K562 (cell line): ENCODE data around the gene ZNF554. TPM values are rescaled to one million over a fixed set of nuclear protein-coding genes. Genes with fewer than 3 reads are reported as not detected.

Source experiments
- AFF1 ChIP-seq, 2 experiments: fragments of 450-650 bp; IDR thresholded peaks; 2 replicates each; pipeline ENCODE4 v1.6.1; 2018; ENCODE audit warnings: mild to moderate bottlenecking in 2 of 2, low read depth in 1 of 2; ENCODE audit not compliant: partially characterized antibody in 2 of 2
- DACH1 ChIP-seq: fragments of 450-650 bp; IDR thresholded peaks from 2 replicates; pipeline ENCODE4 v1.6.1; 2018; ENCODE audit not compliant: partially characterized antibody
- EGR1 ChIP-seq: fragments of 450-650 bp; conservative IDR thresholded peaks from 2 replicates; pipeline ENCODE4 v1.6.1; 2017; ENCODE audit warnings: mild to moderate bottlenecking
- ELF1 ChIP-seq: fragments of 200-800 bp; sonication (Bioruptor generic); IDR thresholded peaks from 2 replicates; pipeline ENCODE4 v1.6.1; 2016; ENCODE audit warnings: missing genetic modification characterization, missing compliant biosample characterization
- FOXA1 ChIP-seq: fragments of 450-650 bp; IDR thresholded peaks from 2 replicates; pipeline ENCODE4 v1.6.1; 2016; ENCODE audit warnings: mild to moderate bottlenecking, borderline replicate concordance
- GTF2F1 ChIP-seq: IDR thresholded peaks from 2 replicates; pipeline ENCODE4 v1.6.1; 2011; ENCODE audit warnings: low read depth, low read length, improper control_type of control experiment
- HNRNPUL1 ChIP-seq: fragments of 200-400 bp; formaldehyde crosslinking; IDR thresholded peaks from 2 replicates; pipeline ENCODE4 v1.6.1; 2017; ENCODE audit warnings: low read length
- ILF3 ChIP-seq: fragments of 450-650 bp; IDR thresholded peaks from 2 replicates; pipeline ENCODE4 v1.6.1; 2018; ENCODE audit warnings: antibody characterized with exemption, mild to moderate bottlenecking, moderate library complexity, borderline replicate concordance
- JUN ChIP-seq, 2 experiments: sonication (generic) in 1 of 2; formaldehyde crosslinking in 1 of 2; IDR thresholded peaks; 2 replicates each; pipeline versions ENCODE4 v1.6.1 to v1.8.0; 2012 to 2022; ENCODE audit warnings: borderline replicate concordance in 2 of 2, mild to moderate bottlenecking in 2 of 2, improper control_type of control experiment in 1 of 2, low read depth in 1 of 2, low read length in 1 of 2, missing genetic modification reagents in 1 of 2
- L3MBTL2 ChIP-seq: fragments of 450-650 bp; IDR thresholded peaks from 2 replicates; pipeline ENCODE4 v1.6.1; 2016; ENCODE audit warnings: mild to moderate bottlenecking, moderate library complexity
- MEF2D ChIP-seq: conservative IDR thresholded peaks from 2 replicates; pipeline ENCODE4 v1.6.1; 2016; ENCODE audit warnings: low read depth, missing genetic modification characterization, missing compliant biosample characterization
- MEIS2 ChIP-seq: fragments of 450-650 bp; IDR thresholded peaks from 2 replicates; pipeline ENCODE4 v1.6.1; 2014; ENCODE audit warnings: mild to moderate bottlenecking; ENCODE audit not compliant: partially characterized antibody
- MTA3 ChIP-seq: fragments of 450-650 bp; formaldehyde crosslinking; IDR thresholded peaks from 2 replicates; pipeline ENCODE4 v1.6.1; 2017; ENCODE audit warnings: mild to moderate bottlenecking, borderline replicate concordance
- NBN ChIP-seq: fragments of 450-650 bp; IDR thresholded peaks from 2 replicates; pipeline ENCODE4 v1.6.1; 2016; ENCODE audit warnings: low read depth, mild to moderate bottlenecking
- SUPT5H ChIP-seq: fragments of 450-650 bp; IDR thresholded peaks from 2 replicates; pipeline ENCODE4 v1.6.1; 2016
- TAF1 ChIP-seq: IDR thresholded peaks from 2 replicates; pipeline ENCODE4 v1.6.1; 2011; ENCODE audit warnings: mild to moderate bottlenecking, low read length, moderate library complexity; ENCODE audit not compliant: insufficient read depth, control insufficient read depth, severe bottlenecking; ENCODE audit errors: extremely low read depth
- ZFPM2 ChIP-seq: fragments of 250-450 bp; sonication (Bioruptor Pico); IDR thresholded peaks from 2 replicates; pipeline ENCODE4 v1.5.1; 2022; ENCODE audit warnings: mild to moderate bottlenecking
- ZNF589 ChIP-seq: fragments of 200-800 bp; sonication (Bioruptor generic); IDR thresholded peaks from 2 replicates; pipeline ENCODE4 v1.6.1; 2016; ENCODE audit warnings: low read depth, missing genetic modification characterization, missing compliant biosample characterization
- ZNF77 ChIP-seq: fragments of 250-450 bp; sonication (Bioruptor Pico); IDR thresholded peaks from 2 replicates; pipeline ENCODE4 v1.5.0; 2020
- polyA plus RNA-seq, 8 experiments: library from polyadenylated mRNA; depleted of rRNA in 4 of 8; stranded (reverse) in 5 of 8; unstranded in 3 of 8; fragments of >200 nt; fragmentation: Nextera tagmentation in 2 of 8; fragmentation: Illumina TruSeq in 1 of 8; extraction: Ambion mirVana in 2 of 8; extraction: Trizol in 1 of 8; gene quantifications; 2 replicates each; pipeline versions ENCODE4 v1.2.1 to v1.2.3, GENCODE V29; 2011 to 2014; ENCODE audit warnings: inconsistent platforms in 1 of 8, missing spikeins in 1 of 8
- total RNA-seq, 7 experiments: library from RNA; depleted of rRNA in 6 of 7; stranded (reverse); fragments of >200 nt in 6 of 7; fragmentation: Illumina TruSeq in 2 of 7; extraction: Trizol in 2 of 7; gene quantifications; 2 replicates each; pipeline versions ENCODE4 v1.2.1 to v1.2.3, GENCODE V29; 2011 to 2021; ENCODE audit warnings: low replicate concordance in 1 of 7
- TF ChIP-seq, protein P1 (sequence below): conservative IDR thresholded peaks from 2 replicates; pipeline ENCODE4 v1.6.1; 2011; ENCODE audit warnings: low read depth, mild to moderate bottlenecking, low read length; ENCODE audit not compliant: control insufficient read depth

ZNF554 gene
- total and polyA plus RNA-seq, 9 of the 15 experiments (the other 6 are each of a cell fraction or from before 2014, with no cell fraction given) = 0.07 to 1.8 (median 1.1) TPM

GRCh38 chr19:2782936-2783780, 36.5 kb upstream of the ZNF554 start, which contains the start of gene SGTA (continued):
- TF ChIP-seq NBN (peak; percentile 85), MEIS2 (peak; percentile 92), JUN (IDR thresholded peaks at IDR 0.05; ENCODE audit: borderline replicate concordance, low read depth, low read length) (peak; percentile 96; the same call in 1 of the 2 replicates), JUN (CRISPR knock-in tag; IDR thresholded peaks at IDR 0.05; ENCODE audit: borderline replicate concordance) (peak; percentile 92), ZNF77 (CRISPR knock-in tag) (no peak), EGR1 (peak; percentile 37; the same call in 1 of the 2 replicates), HNRNPUL1 (no peak), ILF3 (no peak), AFF1 (IDR thresholded peaks at IDR 0.05; ENCODE audit: low read depth in 1 of 2, partially characterized antibody in 2 of 2) (peak in 1 of 2 experiments; percentile 58), GTF2F1 (peak; percentile 79; the same call in 1 of the 2 replicates), ZNF589 (peak; percentile 76; the same call in 1 of the 2 replicates), SUPT5H (peak; percentile 83), MEF2D (tag) (peak; percentile 53; the same call in 1 of the 2 replicates), ZFPM2 (CRISPR knock-in tag) (no peak), FOXA1 (no peak), MTA3 (peak; percentile 65; the same call in 1 of the 2 replicates), TAF1 (peak; percentile 76), ELF1 (peak; percentile 71; the same call in 1 of the 2 replicates), L3MBTL2 (peak; percentile 100), DACH1 (peak; percentile 97)
- TF ChIP-seq, protein P1, sequence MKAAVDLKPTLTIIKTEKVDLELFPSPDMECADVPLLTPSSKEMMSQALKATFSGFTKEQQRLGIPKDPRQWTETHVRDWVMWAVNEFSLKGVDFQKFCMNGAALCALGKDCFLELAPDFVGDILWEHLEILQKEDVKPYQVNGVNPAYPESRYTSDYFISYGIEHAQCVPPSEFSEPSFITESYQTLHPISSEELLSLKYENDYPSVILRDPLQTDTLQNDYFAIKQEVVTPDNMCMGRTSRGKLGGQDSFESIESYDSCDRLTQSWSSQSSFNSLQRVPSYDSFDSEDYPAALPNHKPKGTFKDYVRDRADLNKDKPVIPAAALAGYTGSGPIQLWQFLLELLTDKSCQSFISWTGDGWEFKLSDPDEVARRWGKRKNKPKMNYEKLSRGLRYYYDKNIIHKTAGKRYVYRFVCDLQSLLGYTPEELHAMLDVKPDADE = peak; percentile 73; the same call in 1 of the 2 replicates
